ENCODE measurements around the gene DNAJB4.
"Not testable (repeated sequence)": the region's sequence is repeated elsewhere in the genome, so short reads cannot be mapped to it uniquely, and the experiment has no call there.

DNA sequence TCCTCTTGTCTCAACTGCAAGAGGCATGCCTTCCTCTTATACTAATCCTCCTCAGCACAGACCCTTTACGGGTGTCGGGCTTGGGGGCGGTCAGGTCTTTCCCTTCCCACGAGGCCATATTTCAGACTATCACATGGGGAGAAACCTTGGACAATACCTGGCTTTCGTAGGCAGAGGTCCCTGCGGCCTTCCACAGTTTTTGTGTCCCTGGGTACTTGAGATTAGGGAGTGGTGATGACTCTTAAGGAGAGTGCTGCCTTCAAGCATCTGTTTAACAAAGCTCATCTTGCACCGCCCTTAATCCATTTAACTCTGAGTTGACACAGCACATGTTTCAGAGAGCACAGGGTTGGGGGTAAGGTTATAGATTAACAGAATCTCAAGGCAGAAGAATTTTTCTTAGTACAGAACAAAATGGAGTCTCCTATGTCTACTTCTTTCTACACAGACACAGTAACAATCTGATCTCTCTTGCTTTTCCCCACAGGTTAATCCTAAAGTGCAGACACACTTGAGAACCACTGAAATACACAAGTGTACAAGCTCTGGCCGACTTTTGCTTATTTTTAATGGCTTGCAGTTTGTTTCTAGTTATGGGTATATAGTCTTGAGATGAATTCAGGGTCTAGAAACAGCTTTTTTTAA is 21.3 kb upstream of the DNAJB4 start:
- TF ChIP-seq, protein P1, sequence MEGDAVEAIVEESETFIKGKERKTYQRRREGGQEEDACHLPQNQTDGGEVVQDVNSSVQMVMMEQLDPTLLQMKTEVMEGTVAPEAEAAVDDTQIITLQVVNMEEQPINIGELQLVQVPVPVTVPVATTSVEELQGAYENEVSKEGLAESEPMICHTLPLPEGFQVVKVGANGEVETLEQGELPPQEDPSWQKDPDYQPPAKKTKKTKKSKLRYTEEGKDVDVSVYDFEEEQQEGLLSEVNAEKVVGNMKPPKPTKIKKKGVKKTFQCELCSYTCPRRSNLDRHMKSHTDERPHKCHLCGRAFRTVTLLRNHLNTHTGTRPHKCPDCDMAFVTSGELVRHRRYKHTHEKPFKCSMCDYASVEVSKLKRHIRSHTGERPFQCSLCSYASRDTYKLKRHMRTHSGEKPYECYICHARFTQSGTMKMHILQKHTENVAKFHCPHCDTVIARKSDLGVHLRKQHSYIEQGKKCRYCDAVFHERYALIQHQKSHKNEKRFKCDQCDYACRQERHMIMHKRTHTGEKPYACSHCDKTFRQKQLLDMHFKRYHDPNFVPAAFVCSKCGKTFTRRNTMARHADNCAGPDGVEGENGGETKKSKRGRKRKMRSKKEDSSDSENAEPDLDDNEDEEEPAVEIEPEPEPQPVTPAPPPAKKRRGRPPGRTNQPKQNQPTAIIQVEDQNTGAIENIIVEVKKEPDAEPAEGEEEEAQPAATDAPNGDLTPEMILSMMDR (IDR thresholded peaks at IDR 0.05 in 2 of 3, conservative IDR thresholded peaks at IDR 0.05 in 1 of 3; ENCODE audit: borderline replicate concordance in 1 of 3, insufficient read depth in 1 of 3, low read depth in 2 of 3, low read length in 2 of 3) = not testable (repeated sequence)
- TF ChIP-seq TCF7L2 (IDR thresholded peaks at IDR 0.05; ENCODE audit: borderline replicate concordance, extremely low read depth, insufficient read depth, insufficient read length); POLR2AphosphoS5 (IDR thresholded peaks at IDR 0.05; ENCODE audit: low read depth, low read length); YY1 (IDR thresholded peaks at IDR 0.05; ENCODE audit: extremely low read depth, insufficient replicate concordance, low read depth, low read length); EZH2 (IDR thresholded peaks at IDR 0.05); SP1 (IDR thresholded peaks at IDR 0.05; ENCODE audit: low read depth): not testable (repeated sequence)

All from HCT116 (cell line).